ENCODE data around the gene IL1R2. TPM values are rescaled to one million over a fixed set of nuclear protein-coding genes. Genes with fewer than 3 reads are reported as not detected.

IL1R2 gene
- total and polyA plus RNA-seq, 2 experiments from 2014 or later, result not detected

DNA sequence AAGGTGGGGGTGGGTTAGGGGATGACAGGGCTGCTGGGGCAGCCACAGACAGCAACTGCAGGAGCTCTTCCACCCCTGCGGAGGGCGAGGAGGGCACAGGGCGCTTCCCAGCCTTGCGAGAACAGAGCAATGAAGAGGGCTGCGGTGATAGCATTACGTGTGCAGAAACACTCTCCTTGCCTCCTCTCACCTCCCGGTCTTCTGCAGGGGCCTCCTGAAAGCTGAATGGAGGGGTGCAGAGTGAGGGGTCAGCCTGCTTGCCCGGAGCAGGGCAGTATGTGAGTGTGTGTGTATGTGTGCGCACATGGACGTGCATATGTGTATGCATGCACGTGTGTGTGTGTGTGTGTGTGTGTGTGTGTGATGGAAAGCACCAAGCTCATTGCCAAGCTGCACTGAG, 29.5 kb upstream of the IL1R2 start:
- Mint-ChIP-seq H3K36me3 (ENCODE audit: low read depth) (peaks cover 6% of the 10 kb centered on the region; the same call in 2 of the 3 replicates), H3K4me1 (peaks cover 9% of the 10 kb centered on the region; the same call in 2 of the 3 replicates), H3K9me3 (peaks cover 14% of the 10 kb centered on the region), H3K4me3 (no peak overlapping the region), H3K27me3 (ENCODE audit: insufficient read depth, low read depth, poor library complexity) (peaks cover 8% of the 10 kb centered on the region), H3K27ac (no peak overlapping the region)
- no peaks in the 10 kb centered on the region for H3K79me2 ChIP-seq (replicated peaks; ENCODE audit: insufficient read depth)
- H3K9me2 ChIP-seq (ENCODE audit: insufficient read depth), result no peaks in the 10 kb centered on the region; the same call in 1 of the 2 replicates
- H3K27me3 ChIP-seq (ENCODE audit: insufficient read depth), result no peaks in the 10 kb centered on the region
- H3F3A ChIP-seq (replicated peaks; ENCODE audit: low read depth), result no peaks in the 10 kb centered on the region
- H3K4me3 ChIP-seq, result no peak overlapping the region
- H4K20me1 ChIP-seq (replicated peaks; ENCODE audit: insufficient read depth), result no peaks in the 10 kb centered on the region
- no peak overlapping the region for H3K4me2 ChIP-seq
- H3K36me3 ChIP-seq (ENCODE audit: insufficient read depth), result no peaks in the 10 kb centered on the region
- DNase-seq (ENCODE audit: low spot score), result no peak
- ATAC-seq, result peak; percentile 42; the same call in 2 of the 3 replicates
- no peaks in the 10 kb centered on the region for H3K4me1 ChIP-seq (ENCODE audit: insufficient read depth)
- no peak overlapping the region for H3K27ac ChIP-seq (ENCODE audit: low read depth)
- no peak for TF ChIP-seq STAT1 (IDR thresholded peaks at IDR 0.05; ENCODE audit: unreplicated experiment)
- TF ChIP-seq, protein P1, sequence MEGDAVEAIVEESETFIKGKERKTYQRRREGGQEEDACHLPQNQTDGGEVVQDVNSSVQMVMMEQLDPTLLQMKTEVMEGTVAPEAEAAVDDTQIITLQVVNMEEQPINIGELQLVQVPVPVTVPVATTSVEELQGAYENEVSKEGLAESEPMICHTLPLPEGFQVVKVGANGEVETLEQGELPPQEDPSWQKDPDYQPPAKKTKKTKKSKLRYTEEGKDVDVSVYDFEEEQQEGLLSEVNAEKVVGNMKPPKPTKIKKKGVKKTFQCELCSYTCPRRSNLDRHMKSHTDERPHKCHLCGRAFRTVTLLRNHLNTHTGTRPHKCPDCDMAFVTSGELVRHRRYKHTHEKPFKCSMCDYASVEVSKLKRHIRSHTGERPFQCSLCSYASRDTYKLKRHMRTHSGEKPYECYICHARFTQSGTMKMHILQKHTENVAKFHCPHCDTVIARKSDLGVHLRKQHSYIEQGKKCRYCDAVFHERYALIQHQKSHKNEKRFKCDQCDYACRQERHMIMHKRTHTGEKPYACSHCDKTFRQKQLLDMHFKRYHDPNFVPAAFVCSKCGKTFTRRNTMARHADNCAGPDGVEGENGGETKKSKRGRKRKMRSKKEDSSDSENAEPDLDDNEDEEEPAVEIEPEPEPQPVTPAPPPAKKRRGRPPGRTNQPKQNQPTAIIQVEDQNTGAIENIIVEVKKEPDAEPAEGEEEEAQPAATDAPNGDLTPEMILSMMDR (conservative IDR thresholded peaks at IDR 0.05; ENCODE audit: low read depth in 2 of 2), result no peak
- TF ChIP-seq ETS1 (IDR thresholded peaks at IDR 0.05), result no peak
- TF ChIP-seq ZNF114 (CRISPR knock-in tag; IDR thresholded peaks at IDR 0.05), result no peak
- TF ChIP-seq ZNF331 (CRISPR knock-in tag; IDR thresholded peaks at IDR 0.05; ENCODE audit: low read depth), result no peak
- no peak for TF ChIP-seq EZH2 (IDR thresholded peaks at IDR 0.05; ENCODE audit: low read depth, unreplicated experiment)
- TF ChIP-seq JUNB (IDR thresholded peaks at IDR 0.05; ENCODE audit: unreplicated experiment), result no peak
- TF ChIP-seq CREB1 (CRISPR knock-in tag; IDR thresholded peaks at IDR 0.05; ENCODE audit: low read depth), result no peak
- TF ChIP-seq, protein P2, sequence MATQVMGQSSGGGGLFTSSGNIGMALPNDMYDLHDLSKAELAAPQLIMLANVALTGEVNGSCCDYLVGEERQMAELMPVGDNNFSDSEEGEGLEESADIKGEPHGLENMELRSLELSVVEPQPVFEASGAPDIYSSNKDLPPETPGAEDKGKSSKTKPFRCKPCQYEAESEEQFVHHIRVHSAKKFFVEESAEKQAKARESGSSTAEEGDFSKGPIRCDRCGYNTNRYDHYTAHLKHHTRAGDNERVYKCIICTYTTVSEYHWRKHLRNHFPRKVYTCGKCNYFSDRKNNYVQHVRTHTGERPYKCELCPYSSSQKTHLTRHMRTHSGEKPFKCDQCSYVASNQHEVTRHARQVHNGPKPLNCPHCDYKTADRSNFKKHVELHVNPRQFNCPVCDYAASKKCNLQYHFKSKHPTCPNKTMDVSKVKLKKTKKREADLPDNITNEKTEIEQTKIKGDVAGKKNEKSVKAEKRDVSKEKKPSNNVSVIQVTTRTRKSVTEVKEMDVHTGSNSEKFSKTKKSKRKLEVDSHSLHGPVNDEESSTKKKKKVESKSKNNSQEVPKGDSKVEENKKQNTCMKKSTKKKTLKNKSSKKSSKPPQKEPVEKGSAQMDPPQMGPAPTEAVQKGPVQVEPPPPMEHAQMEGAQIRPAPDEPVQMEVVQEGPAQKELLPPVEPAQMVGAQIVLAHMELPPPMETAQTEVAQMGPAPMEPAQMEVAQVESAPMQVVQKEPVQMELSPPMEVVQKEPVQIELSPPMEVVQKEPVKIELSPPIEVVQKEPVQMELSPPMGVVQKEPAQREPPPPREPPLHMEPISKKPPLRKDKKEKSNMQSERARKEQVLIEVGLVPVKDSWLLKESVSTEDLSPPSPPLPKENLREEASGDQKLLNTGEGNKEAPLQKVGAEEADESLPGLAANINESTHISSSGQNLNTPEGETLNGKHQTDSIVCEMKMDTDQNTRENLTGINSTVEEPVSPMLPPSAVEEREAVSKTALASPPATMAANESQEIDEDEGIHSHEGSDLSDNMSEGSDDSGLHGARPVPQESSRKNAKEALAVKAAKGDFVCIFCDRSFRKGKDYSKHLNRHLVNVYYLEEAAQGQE (IDR thresholded peaks at IDR 0.05; ENCODE audit: unreplicated experiment), result no peak
- TF ChIP-seq NANOG (IDR thresholded peaks at IDR 0.05; ENCODE audit: borderline replicate concordance), result no peak
- TF ChIP-seq EZH2phosphoT487 (IDR thresholded peaks at IDR 0.05; ENCODE audit: unreplicated experiment), result no peak
- no peak for TF ChIP-seq POLR2AphosphoS5 (IDR thresholded peaks at IDR 0.05; ENCODE audit: low read depth)
- no peak for TF ChIP-seq ZNF462 (CRISPR knock-in tag; IDR thresholded peaks at IDR 0.05)
- H2AFZ ChIP-seq, result no peak overlapping the region

Data from GM23338 (cell line).